Left ventricle myocardium inferior (tissue), 1 donor: Measurements from ENCODE around the gene REEP1. TPM values are rescaled to one million over a fixed set of nuclear protein-coding genes. Genes with fewer than 3 reads are reported as not detected.

Experiments used
- DNase-seq: peaks from one replicate; pipeline ENCODE4 v3.0.0-alpha.2; 2020
- H3K27ac ChIP-seq: fragments of 200-600 bp; replicated peaks from 2 replicates; pipeline ENCODE4 v1.8.0; 2021
- H3K27me3 ChIP-seq: fragments of 200-600 bp; 2 replicates; pipeline ENCODE4 v1.8.0; 2021; ENCODE audit warnings: low read depth
- H3K36me3 ChIP-seq: fragments of 200-600 bp; 2 replicates; pipeline ENCODE4 v1.8.0; 2021
- H3K4me1 ChIP-seq: fragments of 200-600 bp; 2 replicates; pipeline ENCODE4 v1.8.0; 2021
- H3K4me3 ChIP-seq: fragments of 200-600 bp; 2 replicates; pipeline ENCODE4 v1.8.0; 2021; ENCODE audit warnings: mild to moderate bottlenecking, moderate library complexity
- H3K9me3 ChIP-seq: fragments of 200-600 bp; replicated peaks from 2 replicates; pipeline ENCODE4 v1.8.0; 2021
- CTCF ChIP-seq: fragments of 200-600 bp; IDR thresholded peaks from 2 replicates; pipeline ENCODE4 v1.8.0; 2021; ENCODE audit warnings: antibody characterized with exemption, mild to moderate bottlenecking, borderline replicate concordance
- intact Hi-C: fragments of 100-400 bp; cut with micrococcal nuclease; formaldehyde crosslinking; loops from one replicate; pipeline ENCODE4 v1.11.0; 2022
- total RNA-seq: library from RNA; stranded (reverse); fragmentation: NEBNext Ultra II Directional; extraction: Animal tissue kit (Norgen Biotek cat#: 25700); gene quantifications from one replicate; pipeline ENCODE4 v1.2.1, GENCODE V29; 2021
- donor health status: DM: no; HTN: yes; CAD: no; lungs with severe emphysema.

The REEP1 gene
- total RNA-seq, 1 donor from 2014 or later = 30.2 TPM

GRCh38 chr2:86211796-86212188 is 125.6 kb downstream of the REEP1 start:
- H3K36me3 ChIP-seq = peaks cover 71% of the 10 kb centered on the region

GRCh38 chr2:86211033-86211795 is 126.2 kb downstream of the REEP1 start:
- Histone ChIP-seq H3K4me3 (no peak overlapping the region), H3K27me3 (no peaks in the 10 kb centered on the region), H3K4me1 (peaks cover 21% of the 10 kb centered on the region), H3K27ac (no peak overlapping the region), H3K9me3 (no peaks in the 10 kb centered on the region), H3K36me3 (peaks cover 77% of the 10 kb centered on the region)
- intact Hi-C loops = no loop called here
- DNase-seq = no peak
- TF ChIP-seq CTCF = no peak

More at GRCh38 chr2:86211796-86212188, 125.6 kb downstream of the REEP1 start:
- no peak for TF ChIP-seq CTCF
- H3K4me1 ChIP-seq = peaks cover 22% of the 10 kb centered on the region
- H3K9me3 ChIP-seq = no peaks in the 10 kb centered on the region
- H3K27ac ChIP-seq = no peak overlapping the region
- no peaks in the 10 kb centered on the region for H3K27me3 ChIP-seq
- H3K4me3 ChIP-seq = no peak overlapping the region
- DNase-seq = no peak
- intact Hi-C loops = no loop called here

GRCh38 chr2:86204458-86204857 is 133.0 kb downstream of the REEP1 start:
- no peak for TF ChIP-seq CTCF
- H3K27me3 ChIP-seq = no peaks in the 10 kb centered on the region
- no peak for DNase-seq
- H3K36me3 ChIP-seq = peaks cover 37% of the 10 kb centered on the region
- no peaks in the 10 kb centered on the region for H3K9me3 ChIP-seq
- no peak overlapping the region for H3K27ac ChIP-seq
- intact Hi-C loops = no loop called here
- peaks cover 62% of the 10 kb centered on the region for H3K4me1 ChIP-seq
- H3K4me3 ChIP-seq = no peak overlapping the region

GRCh38 chr2:86203614-86204013 is 133.8 kb downstream of the REEP1 start:
- no peaks in the 10 kb centered on the region for H3K27me3 ChIP-seq
- H3K4me1 ChIP-seq = peaks cover 69% of the 10 kb centered on the region
- H3K36me3 ChIP-seq = peaks cover 29% of the 10 kb centered on the region
- DNase-seq = no peak
- TF ChIP-seq CTCF = no peak
- H3K4me3 ChIP-seq = no peak overlapping the region
- intact Hi-C loops = no loop called here
- H3K27ac ChIP-seq = no peak overlapping the region
- no peaks in the 10 kb centered on the region for H3K9me3 ChIP-seq

- no peak for DNase-seq
- H3K27me3 ChIP-seq = no peaks in the 10 kb centered on the region
- peaks cover 70% of the 10 kb centered on the region for H3K4me1 ChIP-seq
- no peaks in the 10 kb centered on the region for H3K9me3 ChIP-seq
- intact Hi-C loops = no loop called here
- no peak for TF ChIP-seq CTCF
- H3K4me3 ChIP-seq = peak overlapping the region; percentile 3
- peak overlapping the region; percentile 65 for H3K27ac ChIP-seq
- H3K36me3 ChIP-seq = peaks cover 20% of the 10 kb centered on the region
Observed at GRCh38 chr2:86202702-86203101, 134.7 kb downstream of the REEP1 start.
